Heart left ventricle (tissue), 16 donors: ENCODE measurements around the gene CD34. TPM values are rescaled to one million over a fixed set of nuclear protein-coding genes. Genes with fewer than 3 reads are reported as not detected.

ENCODE experiments used
- ATAC-seq, 4 donors: fragments of 200-7000 bp; cut with Tn5 transposase; one replicate each; pipeline ENCODE4 v1.9.1; 2020 to 2022; ENCODE audit warnings: moderate library complexity in 4 of 4, mild to moderate bottlenecking in 3 of 4, moderate number of reproducible peaks in 1 of 4
- DNase-seq, 5 donors: peaks; one replicate each; pipeline ENCODE4 v3.0.0-alpha.2; 2020
- H3K27ac ChIP-seq, 12 donors: fragments of 200-600 bp; sonication (generic) in 4 of 12; one replicate each; pipeline versions ENCODE4 v1.5.0 to v1.8.0; 2016 to 2022; ENCODE audit warnings: mild to moderate bottlenecking in 2 of 12
- H3K27me3 ChIP-seq, 9 donors: fragments of 200-600 bp; sonication (generic) in 2 of 9; one replicate each; pipeline versions ENCODE4 v1.5.1 to v1.8.0; 2016 to 2022; ENCODE audit warnings: mild to moderate bottlenecking in 3 of 9
- H3K36me3 ChIP-seq, 9 donors: fragments of 200-600 bp; sonication (generic) in 2 of 9; one replicate each; pipeline versions ENCODE4 v1.5.0 to v1.8.0; 2018 to 2022; ENCODE audit warnings: mild to moderate bottlenecking in 2 of 9
- H3K4me1 ChIP-seq, 12 donors: fragments of 200-600 bp; sonication (generic) in 4 of 12; one replicate each; pipeline versions ENCODE4 v1.5.0 to v1.8.0; 2016 to 2022; ENCODE audit warnings: mild to moderate bottlenecking in 3 of 12
- H3K4me3 ChIP-seq, 12 donors: fragments of 200-600 bp; sonication (generic) in 4 of 12; one replicate each; pipeline versions ENCODE4 v1.5.0 to v1.8.0; 2017 to 2022; ENCODE audit warnings: mild to moderate bottlenecking in 9 of 12, moderate library complexity in 4 of 12
- H3K9me3 ChIP-seq, 12 donors: fragments of 200-600 bp; sonication (generic) in 4 of 12; one replicate each; pipeline versions ENCODE4 v1.5.0 to v1.8.0; 2016 to 2022; ENCODE audit warnings: mild to moderate bottlenecking in 1 of 12
- CTCF ChIP-seq, 12 donors: fragments of 200-600 bp; sonication (generic) in 4 of 12; IDR thresholded peaks; one replicate each; pipeline versions ENCODE4 v1.5.0 to v1.8.0; 2018 to 2022; ENCODE audit warnings: antibody characterized with exemption in 12 of 12, mild to moderate bottlenecking in 5 of 12
- POLR2A ChIP-seq, 2 donors: fragments of 450-650 bp; IDR thresholded peaks; one replicate each; pipeline ENCODE4 v1.6.1; 2017; ENCODE audit warnings: antibody characterized with exemption in 2 of 2, mild to moderate bottlenecking in 2 of 2, moderate library complexity in 2 of 2
- WGBS, 4 donors: extraction: QIAGEN DNeasy Blood & Tissue Kit in 2 of 4; methylation state at CpG; one replicate each; pipeline versions ENCODE4 v1.1.5 to v1.1.7; 2013 to 2018; 5-methylcytosine and 5-hydroxymethylcytosine counted together
- intact Hi-C, 10 donors: fragments of 100-400 bp; cut with DNase I; formaldehyde crosslinking; loops; one replicate each; pipeline versions ENCODE4 v1.11.1 to v1.14.2; 2022
- long read RNA-seq, 3 donors: library from polyadenylated mRNA; unstranded; transcript quantifications; one replicate each; pipeline ENCODE4 v2.0.0, GENCODE V29; 2020 to 2021
- polyA plus RNA-seq, 2 donors: library from polyadenylated mRNA; stranded (reverse); fragments of 200-250 nt; gene quantifications; one replicate each; pipeline ENCODE4 v1.2.3, GENCODE V29; 2013
- total RNA-seq, 9 donors: library from RNA; depleted of rRNA in 2 of 9; stranded (reverse); fragments of >200 nt in 2 of 9; fragmentation: NEBNext Ultra II Directional in 3 of 9; extraction: Animal tissue kit (Norgen Biotek cat#: 25700) in 3 of 9; gene quantifications; one replicate each; pipeline versions ENCODE4 v1.1.0 to v1.2.4, GENCODE V29; 2016 to 2023
- donor health status: ischemic (EF 13 %, LVEDD 7.1; RV severe dilation, severe dysfunction).
- donor health status: healthy with polysubstance abuse.
- donor health status: DM: no; HTN: yes; CAD: no.
- donor health status: DM: no; HTN: no; CAD: no.
- donor health status: ischemic (EF 25% LVEDD 6.9; RV normal size, moderate dysfunction).
- donor health status: ischemic (EF 25% LVEDD 5.7; RV mildly dilated, moderate dysfunction).
- donor health status: healthy.
- donor health status: DM: yes; HTN: yes; CAD: no.
- donor health status: ischemic (EF 35%, LVEDD 5.7; RV mildly dilated, moderate dysfunction).
- donor health status: nonischemic (EF 11% LVEDD 7.7; RV severe dilation, severe dysfunction).
- donor health status: DM: yes; HTN: yes; CAD: no.
- donor health status: PGD.
- donor health status: ischemic (EF 29% LVEDD 5.4; RV normal size, mild dysfunction).
- donor health status: nonischemic (EF 23%, LVEDD 6.1; RV moderate dilation, normal function).

Gene CD34
- total RNA-seq (100 to 1,000 TPM in 1 of 9 donors, 10 to 100 TPM in 8; 43.6 to 103 (median 63.8) TPM), polyA plus RNA-seq (10 to 100 TPM; 37.4 to 41.8 TPM)
- long read RNA-seq, donor 1, full-length matches to known transcripts: 26 of 65 reads
- long read RNA-seq, donor 1, partial matches to known transcripts: 27 of 65 reads
- long read RNA-seq, donor 1, other reads (novel, unspliced or antisense): 12 of 65 reads
- long read RNA-seq, donor 2, full-length matches to known transcripts: 71 of 99 reads
- long read RNA-seq, donor 2, partial matches to known transcripts: 4 of 99 reads
- long read RNA-seq, donor 2, other reads (novel, unspliced or antisense): 24 of 99 reads
- long read RNA-seq, donor 3, full-length matches to known transcripts: 10 of 30 reads
- long read RNA-seq, donor 3, partial matches to known transcripts: 17 of 30 reads
- long read RNA-seq, donor 3, other reads (novel, unspliced or antisense): 3 of 30 reads

- peak within 1 kb of the TSS; percentile 24 to 88 (median 72) for H3K4me3 ChIP-seq
- intact Hi-C loops: loop anchor here in 2 of 10 donors (1.0 to 5.0 kb wide), 2 partner anchors 32 to 47 kb away; no protein-coding TSS in a partner anchor
- H3K27me3 ChIP-seq: peaks cover 0 to 29% (median 0%) of the 10 kb centered on the region in 9 donors
- peaks cover 0 to 61% (median 26%) of the 10 kb centered on the region in 12 donors for H3K4me1 ChIP-seq
- 2 to 6% (median 2%) methylated on average over 28 to 56 of the region's 56 CpGs for WGBS, 4 donors
- ATAC-seq (peak; percentile 46 to 75 (median 68)), DNase-seq (peak; percentile 70 to 84 (median 79))
- H3K27ac ChIP-seq: peak within 1 kb of the TSS; percentile 75 to 98 (median 90)
- TF ChIP-seq POLR2A (IDR thresholded peaks at IDR 0.05) (peak in 1 of 2 donors; percentile 62), CTCF (IDR thresholded peaks at IDR 0.05) (no peak)
- H3K9me3 ChIP-seq: no peaks in the 10 kb centered on the region
- no peaks in the 10 kb centered on the region for H3K36me3 ChIP-seq
These were observed at the start of gene CD34 for GRCh38 chr1:207910591-207911354. Gene CD34, minus strand, starts transcription at chr1:207911125. Its CDS starts 45 bp downstream, at chr1:207911080.

GRCh38 chr1:207960346-207960745, 49.4 kb upstream of the CD34 start:
- Histone ChIP-seq H3K9me3 (no peaks in the 10 kb centered on the region), H3K27me3 (peaks cover 0 to 17% (median 0%) of the 10 kb centered on the region in 9 donors), H3K27ac (peak overlapping the region in 11 of 12 donors; percentile 80 to 97 (median 91)), H3K4me1 (peaks cover 3 to 87% (median 57%) of the 10 kb centered on the region in 12 donors), H3K36me3 (no peaks in the 10 kb centered on the region), H3K4me3 (peak overlapping the region in 1 of 12 donors; percentile 67)
- DNase-seq: no peak
- intact Hi-C loops: loop anchor here in 8 of 10 donors (5.0 to 10.0 kb wide), 5 partner anchors 63 to 136 kb away; no protein-coding TSS in a partner anchor
- 94 to 96% (median 95%) methylated on average over 4 of the region's 4 CpGs for WGBS, 4 donors
- TF ChIP-seq CTCF (IDR thresholded peaks at IDR 0.05): no peak
- TF ChIP-seq POLR2A (IDR thresholded peaks at IDR 0.05): no peak
- no peak for ATAC-seq

- intact Hi-C loops: loop anchor here in 9 of 10 donors (1.0 to 10.0 kb wide), 8 partner anchors 38 to 135 kb away; partner anchors contain the start of gene CD34 (in 1 of the 9)
- H3K27ac ChIP-seq: peak overlapping the region; percentile 80 to 97 (median 90)
- no peaks in the 10 kb centered on the region for H3K36me3 ChIP-seq
- WGBS, 4 donors: 51 to 65% (median 58%) methylated on average over 5 of the region's 5 CpGs
- DNase-seq (no peak), ATAC-seq (no peak)
- peaks cover 3 to 84% (median 57%) of the 10 kb centered on the region in 12 donors for H3K4me1 ChIP-seq
- H3K9me3 ChIP-seq: no peaks in the 10 kb centered on the region
- H3K4me3 ChIP-seq: peak overlapping the region in 11 of 12 donors; percentile 38 to 67 (median 58)
- peaks cover 0 to 17% (median 0%) of the 10 kb centered on the region in 9 donors for H3K27me3 ChIP-seq
- no peak for TF ChIP-seq POLR2A (IDR thresholded peaks at IDR 0.05)
- no peak for TF ChIP-seq CTCF (IDR thresholded peaks at IDR 0.05)
These were observed 49.0 kb upstream of the CD34 start for GRCh38 chr1:207959910-207960309.
